Neural cell (in vitro differentiated cells): ENCODE data around the gene CACNA2D1.

Experiments used
- CTCF ChIP-seq: fragments of 450-650 bp; IDR thresholded peaks from 2 replicates; pipeline ENCODE4 v1.5.1; 2014; ENCODE audit warnings: antibody characterized with exemption, mild to moderate bottlenecking, moderate library complexity; ENCODE audit not compliant: poor library complexity, severe bottlenecking
- EZH2 ChIP-seq: fragments of 200-600, 300-800 bp; shearing (Covaris generic), sonication (generic); IDR thresholded peaks from 2 replicates; pipeline ENCODE4 v1.6.1; 2014; ENCODE audit warnings: antibody characterized with exemption, low read length, borderline replicate concordance, mild to moderate bottlenecking; ENCODE audit not compliant: insufficient read depth, poor library complexity, severe bottlenecking
- POLR2AphosphoS5 ChIP-seq: IDR thresholded peaks from 2 replicates; pipeline ENCODE4 v1.6.1; 2012
- RAD21 ChIP-seq: fragments of 450-650 bp; conservative IDR thresholded peaks from 2 replicates; pipeline ENCODE4 v1.6.1; 2014; ENCODE audit warnings: antibody characterized with exemption, mild to moderate bottlenecking, moderate library complexity
- REST ChIP-seq: IDR thresholded peaks from 2 replicates; pipeline ENCODE4 v1.6.1; 2012; ENCODE audit warnings: borderline replicate concordance

GRCh38 chr7:82067628-82068264, 375.8 kb downstream of the CACNA2D1 start:
- TF ChIP-seq CTCF: no peak
- TF ChIP-seq RAD21: no peak
- TF ChIP-seq REST: no peak
- TF ChIP-seq EZH2: no peak
- TF ChIP-seq POLR2AphosphoS5: no peak
